ENCODE data around the gene KBTBD4. TPM values are rescaled to one million over a fixed set of nuclear protein-coding genes. Genes with fewer than 3 reads are reported as not detected.
"Not testable (repeated sequence)": the region's sequence is repeated elsewhere in the genome, so short reads cannot be mapped to it uniquely, and the experiment has no call there.

Gene KBTBD4
- total RNA-seq, 2 donors from 2014 or later = 9.5 to 12.3 TPM

DNA sequence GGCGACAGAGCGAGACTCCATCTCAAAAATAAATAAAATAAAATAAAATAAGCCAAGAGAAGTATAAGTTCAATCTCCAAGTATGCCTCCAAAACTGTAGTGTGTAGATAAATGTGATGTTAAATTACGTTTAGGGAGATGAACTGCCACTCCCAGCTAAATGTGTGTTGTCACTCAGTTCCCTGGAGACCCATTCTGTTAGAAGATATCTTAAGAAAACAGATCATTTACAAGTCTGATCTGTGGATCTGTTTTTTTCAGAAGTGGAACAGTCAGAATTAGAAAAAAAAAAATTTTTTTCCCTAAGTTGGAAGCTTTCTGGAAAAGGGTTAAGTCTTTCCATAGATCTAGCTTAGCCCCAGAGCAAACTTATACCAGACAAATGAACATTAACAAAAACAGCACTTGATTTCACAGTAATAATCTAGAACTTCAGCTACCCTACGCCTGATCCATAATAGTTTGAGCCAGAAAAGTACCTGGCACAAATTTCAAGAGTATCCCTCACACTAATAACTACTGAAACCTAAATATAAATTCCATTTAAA is 44.0 kb downstream of the KBTBD4 start:
- DNase-seq (ENCODE audit: low spot score) = no peak
- intact Hi-C loops (cut with DNase I) = no loop called here

DNA sequence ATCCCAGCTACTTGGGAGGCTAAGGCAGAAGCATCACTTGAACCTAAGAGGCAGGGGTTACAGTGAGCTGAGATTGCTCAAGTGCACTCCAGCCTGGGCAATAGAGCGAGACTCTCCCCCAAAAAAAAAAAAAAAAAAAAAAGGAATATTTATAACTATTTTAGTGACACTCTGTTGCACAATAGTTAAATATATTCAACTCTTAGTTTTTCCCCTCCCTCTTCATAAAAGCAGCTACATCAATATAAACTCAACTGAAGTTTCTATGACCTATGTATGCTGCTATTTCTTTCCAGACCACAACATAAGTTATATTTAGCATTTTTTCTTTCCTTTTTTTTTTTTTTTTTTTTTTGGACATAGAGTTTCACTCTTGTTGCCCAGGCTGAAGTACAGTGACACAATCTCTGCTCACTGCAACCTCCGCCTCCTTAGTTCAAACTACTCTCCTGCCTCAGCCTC is 45.0 kb downstream of the KBTBD4 start:
- intact Hi-C loops (cut with DNase I) = no loop called here
- DNase-seq (ENCODE audit: low spot score) = no peak

DNA sequence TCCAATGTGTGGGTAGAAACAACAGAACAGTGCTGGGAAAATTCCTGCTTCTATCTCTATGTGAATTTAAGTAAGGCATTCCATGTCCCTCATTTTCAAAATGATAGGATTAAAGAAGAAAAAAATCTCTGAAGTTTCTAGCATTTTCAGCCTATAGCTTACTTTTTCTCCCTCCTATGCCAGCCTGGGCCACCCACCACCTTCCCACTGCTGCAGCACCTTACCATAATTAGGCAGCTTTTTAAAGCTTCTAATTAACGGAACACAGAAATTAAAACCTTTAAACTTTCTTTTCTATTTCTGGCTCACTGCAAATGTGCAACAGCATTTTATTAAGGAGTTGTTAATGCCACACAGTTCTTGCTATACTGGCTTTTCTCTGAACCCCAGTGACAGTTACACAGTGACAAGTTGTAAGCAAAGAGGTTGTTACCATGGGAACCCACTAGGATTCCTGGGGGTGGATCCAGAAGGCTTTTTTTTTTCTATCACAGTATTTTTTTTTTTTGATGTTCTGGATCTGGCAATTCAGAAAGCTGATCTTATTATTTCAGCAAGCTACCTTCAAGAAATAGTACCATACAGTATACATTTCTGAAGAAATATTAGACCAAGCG is 46.1 kb downstream of the KBTBD4 start:
- DNase-seq (ENCODE audit: low spot score) = no peak
- intact Hi-C loops (cut with DNase I) = no loop called here

DNA sequence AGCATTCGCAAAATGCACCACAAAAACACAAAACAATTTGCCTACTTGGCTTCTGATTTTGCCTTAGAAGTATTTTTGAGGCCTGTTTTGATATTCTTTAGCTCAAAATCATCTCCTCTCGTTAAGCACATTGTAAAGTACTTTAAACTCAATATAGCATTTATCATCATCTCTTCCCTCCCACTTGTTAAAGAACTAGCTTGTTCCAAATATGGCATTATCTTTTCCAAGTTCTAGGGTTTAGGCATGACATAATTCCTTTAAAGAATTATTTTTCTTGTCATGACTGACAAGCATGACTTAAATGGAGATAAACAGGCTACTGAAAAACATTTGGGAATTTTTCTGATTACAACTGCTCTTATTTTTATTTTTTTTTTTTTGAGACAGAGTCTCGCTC is 47.1 kb downstream of the KBTBD4 start:
- DNase-seq (ENCODE audit: low spot score) = no peak
- intact Hi-C loops (cut with DNase I) = no loop called here

DNA sequence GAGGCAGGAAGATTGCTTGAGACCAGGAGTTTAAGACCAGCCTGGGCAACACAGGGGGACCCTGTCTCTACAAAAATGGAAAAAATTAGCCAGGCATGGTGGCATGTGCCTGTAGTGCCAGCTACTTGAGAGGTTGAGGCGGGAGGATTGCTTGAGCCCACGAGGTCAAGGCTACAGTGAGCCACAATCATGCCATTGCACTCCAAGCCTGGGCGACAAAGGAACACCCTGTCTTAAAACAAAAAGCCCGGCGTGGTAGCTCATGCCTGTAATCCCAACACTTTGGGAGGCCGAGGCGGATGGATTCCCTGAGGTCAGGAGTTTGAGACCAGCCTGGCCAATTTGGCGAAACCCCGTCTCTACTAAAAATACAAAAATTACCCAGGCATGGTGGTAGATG is 48.0 kb downstream of the KBTBD4 start:
- DNase-seq (ENCODE audit: low spot score); intact Hi-C loops (cut with DNase I): not testable (repeated sequence)

DNA sequence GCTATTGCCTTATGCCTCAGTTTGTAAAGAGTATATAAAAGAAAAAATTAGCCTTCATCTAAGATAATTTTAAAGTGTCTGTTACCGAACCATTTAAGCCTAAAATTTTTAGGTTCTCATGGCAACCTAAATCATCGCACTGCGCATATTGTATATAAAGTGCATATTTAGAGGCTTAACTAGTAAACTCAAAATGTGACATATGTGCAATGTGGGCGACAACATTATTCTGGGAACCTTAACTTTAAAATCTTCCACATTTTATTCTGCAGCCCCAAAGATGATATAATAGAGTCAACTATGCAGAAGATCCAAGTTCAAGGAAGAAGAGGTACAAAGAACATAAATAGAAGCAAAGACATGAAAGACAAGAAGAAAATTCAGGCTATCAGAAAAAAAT is 48.8 kb downstream of the KBTBD4 start:
- DNase-seq (ENCODE audit: low spot score) = no peak
- intact Hi-C loops (cut with DNase I) = no loop called here

DNA sequence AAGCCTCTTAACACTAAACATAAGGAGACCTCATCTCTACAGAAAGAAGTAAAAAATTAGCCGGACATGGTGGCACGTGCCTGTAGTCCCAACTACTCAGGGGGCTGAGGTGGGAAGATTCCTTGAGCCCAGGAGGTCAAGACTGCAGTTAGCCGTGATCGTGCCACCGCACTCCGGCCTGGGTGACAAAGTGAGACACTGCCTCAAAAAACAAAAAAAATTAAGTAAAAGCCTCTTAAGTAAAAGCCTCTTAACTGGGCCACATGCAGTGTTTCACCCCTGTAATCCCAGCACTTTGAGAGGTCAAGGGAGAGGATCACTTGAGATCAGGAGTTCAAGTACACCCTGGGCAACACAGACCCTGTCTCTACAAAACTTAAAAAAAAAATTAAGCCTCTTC is 51.6 kb downstream of the KBTBD4 start:
- intact Hi-C loops (cut with DNase I) = no loop called here

DNA sequence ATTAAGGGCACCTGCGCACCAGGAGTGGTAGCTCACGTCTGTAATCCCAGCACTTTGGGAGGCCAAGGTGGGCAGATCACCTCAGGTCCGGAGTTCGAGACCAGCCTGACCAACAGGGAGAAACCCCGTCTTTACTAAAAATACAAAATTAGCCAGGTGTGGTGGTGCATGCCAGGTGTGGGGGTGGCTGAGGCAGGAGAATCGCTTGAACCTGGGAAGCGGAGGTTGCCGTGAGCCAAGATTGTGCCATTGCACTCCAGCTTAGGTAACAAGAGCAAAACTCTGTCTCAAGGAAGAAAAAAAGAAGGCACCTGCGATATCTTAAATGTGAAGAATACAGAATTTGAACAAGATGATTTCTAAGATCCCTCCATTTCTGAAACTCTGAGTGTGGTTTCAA is 52.7 kb downstream of the KBTBD4 start:
- intact Hi-C loops (cut with DNase I); DNase-seq (ENCODE audit: low spot score): not testable (repeated sequence)

More for the DNA sequence above, 51.6 kb downstream of the KBTBD4 start:
- DNase-seq (ENCODE audit: low spot score) = no peak

DNA sequence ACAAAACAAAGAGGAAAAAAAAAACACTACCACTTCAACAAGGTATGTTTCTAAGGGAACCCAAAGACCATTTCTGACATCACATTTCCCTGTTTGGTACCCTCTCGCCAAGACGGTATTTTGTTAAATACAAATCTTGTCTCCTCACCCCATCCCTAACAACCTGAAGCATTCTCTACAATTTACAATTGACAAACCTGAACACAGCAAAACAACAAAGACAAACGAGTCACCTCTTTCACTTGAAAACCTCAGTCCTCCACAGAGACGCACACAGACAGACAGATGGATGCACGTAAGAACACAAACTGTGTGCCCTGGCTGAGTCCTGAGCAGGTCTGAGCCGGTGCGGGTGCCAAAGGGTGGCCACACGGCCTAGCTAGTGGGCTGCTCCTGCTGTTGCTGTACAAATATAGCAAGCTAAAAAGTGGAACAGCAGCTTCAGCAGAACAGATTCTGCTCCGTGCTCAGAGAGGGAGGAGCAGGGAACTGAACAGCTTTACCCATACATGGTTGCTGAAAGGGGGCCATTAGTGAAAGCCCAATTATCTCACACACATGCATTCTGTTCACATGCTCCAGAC is 54.4 kb downstream of the KBTBD4 start:
- intact Hi-C loops (cut with DNase I) = no loop called here
- no peak for DNase-seq (ENCODE audit: low spot score)

DNA sequence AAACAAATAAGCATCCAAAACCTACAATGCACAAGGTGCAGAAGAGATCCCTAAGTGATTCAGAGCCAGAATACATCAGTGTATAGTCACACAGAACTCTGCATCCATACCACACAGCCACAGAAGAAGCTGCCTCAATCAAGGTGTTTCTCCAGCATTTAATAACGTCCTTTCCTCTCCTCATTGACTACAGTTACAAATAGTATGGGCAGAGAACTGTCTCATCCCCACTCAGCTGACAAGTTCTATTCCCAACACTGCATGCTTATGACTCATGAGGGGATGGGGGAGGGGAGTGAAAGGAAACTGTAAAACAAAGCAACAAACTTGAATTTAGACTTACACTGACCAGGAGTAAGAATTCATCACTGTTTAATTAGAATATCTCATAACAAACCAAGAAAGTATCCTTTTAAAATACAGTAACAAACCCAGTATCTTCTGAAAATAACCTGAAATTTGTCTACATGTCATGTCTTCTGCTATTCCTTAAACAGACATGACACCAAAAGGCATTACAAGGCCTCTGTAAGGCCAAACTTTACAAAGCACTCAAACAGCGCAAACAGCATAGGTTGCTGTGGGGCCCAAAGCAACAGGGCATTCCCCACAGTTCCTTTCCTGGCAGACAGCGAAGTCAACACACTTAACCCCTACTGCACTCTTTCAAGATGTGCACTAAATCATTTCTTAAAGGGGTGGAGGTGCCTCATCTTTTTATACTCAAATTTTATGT is 55.1 kb downstream of the KBTBD4 start:
- intact Hi-C loops (cut with DNase I) = no loop called here
- DNase-seq (ENCODE audit: low spot score) = no peak

Other genes with a start within 250 kb of the KBTBD4 start
- under 1 TPM; 0.19 to 0.37 TPM for gene MYBPC3, start 226.3 kb downstream of the KBTBD4 start, total RNA-seq
- gene SPI1, start 200.4 kb downstream of the KBTBD4 start, total RNA-seq = 10 to 100 TPM; 27.7 to 47.0 TPM
- 10 to 100 TPM; 96.1 to 98.1 TPM for gene SLC39A13, start 170.4 kb downstream of the KBTBD4 start, total RNA-seq
- gene PSMC3, start 152.5 kb downstream of the KBTBD4 start, total RNA-seq = 100 to 1,000 TPM; 104 to 129 TPM
- gene RAPSN, start 129.8 kb downstream of the KBTBD4 start, total RNA-seq = under 1 TPM; 0.33 to 0.69 TPM
- 10 to 100 TPM; 83.8 to 96.3 TPM for gene CELF1, start 25.8 kb downstream of the KBTBD4 start, total RNA-seq
- gene PTPMT1, start 13.4 kb downstream of the KBTBD4 start, total RNA-seq = 10 to 100 TPM; 28.9 to 29.2 TPM
- gene NDUFS3, start 104 bp upstream of the KBTBD4 start, total RNA-seq = 10 to 100 TPM; 65.6 to 70.3 TPM
- 1 to 10 TPM; 3.4 to 7.2 TPM for gene FAM180B, start 7.7 kb upstream of the KBTBD4 start, total RNA-seq
- 1 to 10 TPM; 2.0 to 7.1 TPM for gene C1QTNF4, start 15.4 kb upstream of the KBTBD4 start, total RNA-seq
- gene MTCH2, start 63.6 kb upstream of the KBTBD4 start, total RNA-seq = 10 to 100 TPM; 56.3 to 63.4 TPM
- gene AGBL2, start 136.4 kb upstream of the KBTBD4 start, total RNA-seq = under 1 TPM; 0.48 to 0.79 TPM
- gene FNBP4, start 188.4 kb upstream of the KBTBD4 start, total RNA-seq = 10 to 100 TPM; 76.0 to 76.6 TPM